SU-DHL-6 (cell line): ENCODE data around the gene FAM210A.

Experiments used
- H2AFZ ChIP-seq: fragments of 200-600 bp; sonication (generic); 2 replicates; pipeline ENCODE4 v1.6.1; 2014; ENCODE audit warnings: low read depth, mild to moderate bottlenecking, moderate library complexity, mixed read lengths, antibody characterized with exemption, low read length; ENCODE audit not compliant: severe bottlenecking
- H3F3A ChIP-seq: fragments of 200-600 bp; shearing (Covaris generic); 2 replicates; pipeline ENCODE4 v1.6.0; 2016; ENCODE audit warnings: antibody characterized with exemption, mild to moderate bottlenecking; ENCODE audit not compliant: insufficient read depth
- H3K27ac ChIP-seq: fragments of 200-600 bp; sonication (generic); 2 replicates; pipeline ENCODE4 v1.5.1; 2016; ENCODE audit warnings: low read depth, mild to moderate bottlenecking, low read length, moderate library complexity, mixed read lengths
- H3K27me3 ChIP-seq: fragments of 200-600 bp; sonication (generic), shearing (Covaris generic); 2 replicates; pipeline ENCODE4 v1.6.0; 2014; ENCODE audit warnings: mild to moderate bottlenecking, low read length
- H3K36me3 ChIP-seq: fragments of 200-600 bp; sonication (generic); 2 replicates; pipeline ENCODE4 v1.6.1; 2014; ENCODE audit warnings: mild to moderate bottlenecking, low read length, mixed read lengths
- H3K4me2 ChIP-seq: fragments of 300-600, 200-600 bp; shearing (Covaris generic), sonication (generic); 2 replicates; pipeline ENCODE4 v1.6.0; 2014; ENCODE audit warnings: low read length, low read depth, mild to moderate bottlenecking; ENCODE audit not compliant: poor library complexity, severe bottlenecking
- H3K4me3 ChIP-seq: fragments of 200-600 bp; sonication (generic); 2 replicates; pipeline ENCODE4 v1.5.1; 2014; ENCODE audit warnings: antibody characterized with exemption, low read length, mild to moderate bottlenecking, mixed read lengths; ENCODE audit not compliant: insufficient read depth, poor library complexity, severe bottlenecking
- H3K79me2 ChIP-seq: fragments of 200-600 bp; sonication (generic); 2 replicates; pipeline ENCODE4 v1.6.1; 2014; ENCODE audit warnings: mild to moderate bottlenecking, low read length, moderate library complexity; ENCODE audit not compliant: insufficient read depth
- H3K9ac ChIP-seq: fragments of 200-600 bp; sonication (generic); 2 replicates; pipeline ENCODE4 v1.7.0; 2014; ENCODE audit warnings: mild to moderate bottlenecking, low read length
- H3K9me2 ChIP-seq: fragments of 200-600 bp; sonication (generic); replicated peaks from 2 replicates; pipeline ENCODE4 v1.6.1; 2014; ENCODE audit warnings: low read length; ENCODE audit not compliant: insufficient read depth
- H3K9me3 ChIP-seq: fragments of 200-600 bp; sonication (generic); 2 replicates; pipeline ENCODE4 v1.6.1; 2014; ENCODE audit warnings: low read length, mixed read lengths; ENCODE audit not compliant: insufficient read depth
- H4K20me1 ChIP-seq: fragments of 200-600 bp; sonication (generic); 2 replicates; pipeline ENCODE4 v1.6.1; 2014; ENCODE audit warnings: low read depth, mild to moderate bottlenecking, antibody characterized with exemption, low read length, moderate library complexity, mixed read lengths
- EZH2phosphoT487 ChIP-seq: fragments of 200-600 bp; sonication (generic), shearing (Covaris generic); conservative IDR thresholded peaks from 2 replicates; pipeline ENCODE4 v1.6.1; 2018; ENCODE audit warnings: mild to moderate bottlenecking, antibody characterized with exemption, low read length, moderate library complexity, mixed read lengths
- TF ChIP-seq, protein P1 (sequence below): fragments of 200-600 bp; sonication (generic); IDR thresholded peaks from one replicate; pipeline ENCODE4 v1.5.1; 2017; ENCODE audit warnings: antibody characterized with exemption, mild to moderate bottlenecking, low read length, moderate library complexity; ENCODE audit not compliant: insufficient read depth, poor library complexity, severe bottlenecking

FAM210A gene

DNA sequence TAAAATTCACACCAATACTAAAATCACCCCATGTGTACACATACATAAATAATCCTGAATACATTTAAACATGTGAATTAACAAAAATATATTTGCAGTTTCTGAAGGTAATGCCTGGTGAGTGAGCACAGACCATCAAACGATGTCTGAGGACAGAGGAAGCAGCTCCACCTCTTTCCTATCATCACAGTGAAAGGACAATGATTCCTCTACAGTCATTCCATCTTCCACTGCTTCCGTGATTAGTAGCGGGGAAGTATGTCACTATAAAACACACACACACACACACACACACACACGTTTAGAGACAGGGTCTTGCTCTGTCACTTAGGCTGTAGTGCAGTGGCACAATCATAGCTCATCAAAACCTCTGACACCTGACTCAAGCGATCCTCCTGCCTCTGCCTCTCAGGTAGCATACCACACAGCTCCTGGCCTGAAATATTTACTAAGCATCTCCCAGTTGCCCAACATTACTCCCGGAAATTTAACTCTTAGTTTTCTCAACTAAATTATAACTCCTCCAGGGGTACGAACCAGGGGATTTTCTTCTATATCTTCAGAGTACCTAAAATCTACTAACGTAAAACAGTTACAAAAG, 12.8 kb downstream of the FAM210A start:
- TF ChIP-seq, protein P1, sequence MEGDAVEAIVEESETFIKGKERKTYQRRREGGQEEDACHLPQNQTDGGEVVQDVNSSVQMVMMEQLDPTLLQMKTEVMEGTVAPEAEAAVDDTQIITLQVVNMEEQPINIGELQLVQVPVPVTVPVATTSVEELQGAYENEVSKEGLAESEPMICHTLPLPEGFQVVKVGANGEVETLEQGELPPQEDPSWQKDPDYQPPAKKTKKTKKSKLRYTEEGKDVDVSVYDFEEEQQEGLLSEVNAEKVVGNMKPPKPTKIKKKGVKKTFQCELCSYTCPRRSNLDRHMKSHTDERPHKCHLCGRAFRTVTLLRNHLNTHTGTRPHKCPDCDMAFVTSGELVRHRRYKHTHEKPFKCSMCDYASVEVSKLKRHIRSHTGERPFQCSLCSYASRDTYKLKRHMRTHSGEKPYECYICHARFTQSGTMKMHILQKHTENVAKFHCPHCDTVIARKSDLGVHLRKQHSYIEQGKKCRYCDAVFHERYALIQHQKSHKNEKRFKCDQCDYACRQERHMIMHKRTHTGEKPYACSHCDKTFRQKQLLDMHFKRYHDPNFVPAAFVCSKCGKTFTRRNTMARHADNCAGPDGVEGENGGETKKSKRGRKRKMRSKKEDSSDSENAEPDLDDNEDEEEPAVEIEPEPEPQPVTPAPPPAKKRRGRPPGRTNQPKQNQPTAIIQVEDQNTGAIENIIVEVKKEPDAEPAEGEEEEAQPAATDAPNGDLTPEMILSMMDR, result no peak
- TF ChIP-seq EZH2phosphoT487, result no peak
- Histone ChIP-seq H4K20me1 (no peaks in the 10 kb centered on the region), H3K79me2 (peaks cover 100% of the 10 kb centered on the region)

DNA sequence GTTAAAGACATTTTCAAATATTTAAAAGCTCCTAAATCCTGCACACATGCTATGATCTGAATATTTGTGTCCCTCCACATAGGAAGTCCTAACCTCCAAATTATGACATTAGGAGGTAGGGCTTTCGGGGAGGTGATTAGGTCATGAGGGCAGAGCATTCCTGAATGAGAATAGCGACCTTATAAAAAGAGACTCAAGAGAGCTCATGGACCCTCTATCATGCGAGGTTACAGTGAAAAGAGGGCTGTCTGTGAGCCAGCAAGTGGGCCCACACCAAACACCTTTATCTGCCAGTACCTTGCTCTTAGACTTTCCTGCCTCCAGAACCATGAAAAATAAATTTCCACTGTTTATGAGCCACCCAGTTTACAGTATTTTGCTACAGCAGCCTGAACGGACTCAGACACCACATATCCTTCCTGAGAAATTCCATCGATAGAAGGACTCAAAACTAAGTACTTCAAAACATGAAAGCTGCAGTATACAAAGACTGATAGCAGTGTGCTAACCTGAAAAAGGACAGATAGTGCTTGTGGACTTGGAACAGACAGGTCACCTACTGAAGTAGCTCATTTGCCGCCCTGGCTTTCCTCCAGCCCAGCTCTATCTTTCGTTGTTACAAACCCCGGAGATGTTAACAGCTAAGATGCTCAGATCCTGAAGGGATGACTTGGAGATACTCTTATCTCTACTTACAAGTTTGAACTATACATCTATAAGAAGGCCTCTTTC, 13.8 kb downstream of the FAM210A start:
- Histone ChIP-seq H3F3A (no peaks in the 10 kb centered on the region), H3K9ac (no peak overlapping the region), H4K20me1 (no peaks in the 10 kb centered on the region), H2AFZ (no peak overlapping the region), H3K27me3 (no peaks in the 10 kb centered on the region), H3K36me3 (no peaks in the 10 kb centered on the region), H3K4me2 (no peak overlapping the region), H3K79me2 (peaks cover 99% of the 10 kb centered on the region), H3K9me2 (no peaks in the 10 kb centered on the region), H3K9me3 (no peaks in the 10 kb centered on the region; the same call in 1 of the 2 replicates), H3K27ac (no peak overlapping the region), H3K4me3 (no peak overlapping the region)
- TF ChIP-seq, protein P1, result no peak
- TF ChIP-seq EZH2phosphoT487, result no peak

More for the DNA sequence above, 12.8 kb downstream of the FAM210A start:
- Histone ChIP-seq H3K4me3 (no peak overlapping the region), H3K4me2 (no peak overlapping the region), H3K36me3 (no peaks in the 10 kb centered on the region), H3K27ac (no peak overlapping the region), H2AFZ (no peak overlapping the region), H3K9ac (no peak overlapping the region), H3K9me3 (no peaks in the 10 kb centered on the region; the same call in 1 of the 2 replicates), H3K9me2 (no peaks in the 10 kb centered on the region), H3F3A (no peaks in the 10 kb centered on the region), H3K27me3 (no peaks in the 10 kb centered on the region)

DNA sequence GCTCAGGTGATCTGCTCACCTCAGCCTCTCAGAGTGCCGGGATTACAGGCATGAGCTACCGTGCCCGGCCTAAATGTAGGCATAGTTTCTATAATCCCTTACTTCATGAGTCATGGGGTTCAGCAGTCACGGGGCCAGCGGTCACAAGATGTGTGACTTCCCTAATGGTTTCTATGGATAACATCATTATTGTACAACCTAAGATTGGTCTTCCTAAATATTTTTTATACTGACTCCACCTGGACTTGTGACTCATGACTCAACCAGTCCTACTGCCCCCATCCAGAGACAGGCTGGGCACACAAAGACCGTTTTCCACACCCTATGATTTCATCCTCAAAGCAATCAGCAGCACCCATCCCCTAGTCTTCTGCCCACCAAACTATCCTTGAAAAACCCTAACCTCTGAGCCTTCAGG, 15.9 kb downstream of the FAM210A start:
- no peaks in the 10 kb centered on the region for H4K20me1 ChIP-seq
- H3K9me2 ChIP-seq, result no peaks in the 10 kb centered on the region
- H2AFZ ChIP-seq, result no peak overlapping the region
- peaks cover 99% of the 10 kb centered on the region for H3K79me2 ChIP-seq
- no peak overlapping the region for H3K4me2 ChIP-seq
- H3K9ac ChIP-seq, result no peak overlapping the region
- H3K4me3 ChIP-seq, result no peak overlapping the region
- H3K27me3 ChIP-seq, result no peaks in the 10 kb centered on the region
- H3F3A ChIP-seq, result no peaks in the 10 kb centered on the region
- H3K9me3 ChIP-seq, result peaks cover 4% of the 10 kb centered on the region; the same call in 1 of the 2 replicates
- TF ChIP-seq, protein P1, result no peak
- TF ChIP-seq EZH2phosphoT487, result no peak
- H3K36me3 ChIP-seq, result 0 out of 2 replicates have a peak, but pooled peaks cover 2% of the 10 kb centered on the region
- no peak overlapping the region for H3K27ac ChIP-seq
